GM19035 (cell line): ENCODE measurements around the gene AGPAT4.
"Not testable (repeated sequence)": the region's sequence is repeated elsewhere in the genome, so short reads cannot be mapped to it uniquely, and the experiment has no call there.

ENCODE experiments used
- ATAC-seq: cut with Tn5 transposase; IDR thresholded peaks from one replicate; pipeline ENCODE4 v1.9.1; 2021; ENCODE audit not compliant: unreplicated experiment

Gene AGPAT4

DNA sequence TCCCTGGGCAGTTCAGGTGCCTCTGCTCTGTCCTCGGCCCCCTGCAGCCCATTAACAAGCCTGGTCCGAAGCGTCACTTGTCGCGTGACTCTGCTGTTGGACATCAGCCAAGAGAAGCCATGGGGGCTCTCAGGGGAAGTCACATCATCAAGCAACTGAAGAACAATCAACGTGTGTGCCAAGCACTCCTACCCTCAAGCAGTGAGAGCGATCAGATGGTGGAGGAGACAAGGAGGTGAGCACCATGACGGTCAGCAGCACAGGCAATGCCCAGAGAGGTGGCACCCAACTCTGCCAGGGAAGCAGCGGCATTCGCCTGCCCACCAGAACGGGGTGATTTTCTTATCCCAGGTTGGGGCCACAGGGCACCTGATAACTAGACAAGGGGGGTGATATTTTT, 132.7 kb downstream of the AGPAT4 start:
- ATAC-seq, result no peak

DNA sequence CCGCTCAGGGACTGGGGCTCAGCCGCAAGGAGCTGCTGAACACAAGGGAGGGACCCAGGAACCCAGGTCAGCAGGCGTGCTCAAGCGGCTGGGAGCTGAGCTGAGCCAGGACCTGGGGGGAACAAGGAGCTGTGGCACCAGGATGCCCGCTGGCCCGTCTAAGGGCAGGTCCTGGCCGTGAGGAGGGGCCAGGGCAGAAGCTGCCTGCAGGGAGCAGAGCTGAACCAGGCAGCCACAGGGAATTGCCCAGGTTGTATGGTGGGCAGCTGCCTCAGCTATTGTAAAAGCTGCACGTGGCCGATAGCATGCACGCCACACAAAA, 133.3 kb downstream of the AGPAT4 start:
- ATAC-seq, result no peak

DNA sequence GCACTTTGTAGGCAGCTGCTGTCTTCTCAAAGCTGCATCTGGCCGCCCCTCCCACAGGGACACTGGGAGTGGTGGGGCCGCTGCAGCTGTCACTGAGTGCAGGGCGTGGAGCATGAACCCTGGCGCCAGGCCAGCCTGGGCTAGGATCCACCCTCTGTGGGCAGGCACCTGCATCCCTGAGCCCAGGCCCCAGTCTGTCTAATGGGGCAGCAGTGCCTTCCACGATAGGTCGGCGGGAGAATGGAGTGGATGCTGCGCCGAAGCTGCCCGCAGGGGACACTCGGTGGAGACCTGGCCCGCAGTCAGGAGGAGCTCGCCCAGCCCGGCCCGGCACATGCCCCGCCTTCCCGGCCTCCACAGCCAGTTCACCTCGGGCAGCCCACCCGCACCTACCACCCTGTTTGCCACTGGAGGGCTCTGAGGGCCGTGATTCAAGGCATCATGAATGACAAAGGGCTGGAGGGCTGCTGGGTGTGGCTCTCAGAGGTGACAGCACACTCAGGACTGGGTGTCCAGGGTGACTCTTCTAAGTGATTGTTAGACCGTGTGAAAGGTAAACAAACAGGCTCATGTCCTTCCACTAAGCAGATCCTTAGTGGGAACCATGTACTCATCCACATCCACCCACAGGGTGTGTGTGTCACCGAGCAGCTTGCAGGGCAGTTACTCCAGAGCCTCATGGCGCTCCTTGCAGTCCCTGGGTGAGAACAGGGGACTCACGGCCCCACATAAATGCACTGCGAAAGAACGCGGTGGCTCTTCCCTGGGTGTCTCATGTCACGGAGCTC, 133.9 kb downstream of the AGPAT4 start:
- ATAC-seq, result no peak

DNA sequence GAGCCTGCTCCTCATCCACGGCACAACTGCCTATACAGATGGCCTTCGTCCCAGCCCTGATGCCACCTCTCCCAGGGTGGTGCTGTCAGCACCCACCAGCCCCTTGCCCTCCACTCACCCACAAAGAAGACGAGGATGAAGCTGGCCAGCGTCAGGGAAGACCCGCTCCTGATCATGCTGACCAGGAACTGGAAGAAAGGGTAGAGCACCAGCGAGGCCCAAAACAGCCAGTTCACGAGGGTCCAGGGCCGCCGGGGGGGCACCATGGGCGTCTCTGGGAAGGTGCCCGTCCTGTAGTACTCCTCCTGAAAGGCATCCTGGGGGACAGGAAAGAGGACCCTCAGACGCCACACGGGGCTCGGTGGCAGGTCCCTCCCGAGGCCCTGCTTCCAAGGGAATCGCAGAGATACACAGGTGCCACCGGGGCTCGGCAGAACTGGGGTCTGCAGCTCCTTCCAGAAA, 134.5 kb downstream of the AGPAT4 start:
- ATAC-seq, result no peak

DNA sequence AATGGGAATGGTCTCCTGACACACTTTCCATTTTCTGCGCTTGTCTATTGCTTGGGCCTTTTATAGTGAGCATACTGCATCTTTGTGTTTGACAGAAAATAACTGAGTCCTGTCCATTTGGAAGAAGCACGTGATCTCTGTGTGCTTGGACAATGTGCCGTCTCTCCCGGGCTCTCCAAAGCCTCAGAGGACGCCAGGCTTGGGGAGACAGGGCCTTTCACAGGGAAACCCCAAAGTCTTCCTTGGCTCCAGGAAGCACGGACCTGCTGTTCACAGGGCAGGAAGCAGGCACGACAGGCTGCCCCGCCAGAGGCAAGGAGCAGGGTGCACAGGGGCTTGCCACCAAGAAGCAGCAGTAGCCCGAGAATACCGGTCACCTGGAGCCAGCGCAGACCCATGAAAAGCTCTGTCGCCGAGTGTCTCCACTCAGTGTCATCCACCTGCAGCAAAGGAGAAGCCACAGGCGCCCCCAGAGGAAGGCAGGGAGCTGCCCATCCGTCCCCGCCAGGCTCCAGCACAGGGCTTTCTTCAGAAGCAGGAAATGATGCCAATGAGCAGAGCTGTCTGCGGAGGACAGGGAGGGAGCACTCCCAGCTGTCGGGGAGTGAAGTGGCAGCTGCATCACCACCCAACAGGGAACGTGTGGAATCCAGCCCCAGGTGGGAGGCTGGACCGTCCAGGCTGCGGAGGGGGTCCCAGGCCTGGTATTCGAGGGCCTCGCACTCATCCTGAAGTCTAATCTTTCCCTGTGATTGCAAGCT, 135.1 kb downstream of the AGPAT4 start:
- no peak for ATAC-seq

DNA sequence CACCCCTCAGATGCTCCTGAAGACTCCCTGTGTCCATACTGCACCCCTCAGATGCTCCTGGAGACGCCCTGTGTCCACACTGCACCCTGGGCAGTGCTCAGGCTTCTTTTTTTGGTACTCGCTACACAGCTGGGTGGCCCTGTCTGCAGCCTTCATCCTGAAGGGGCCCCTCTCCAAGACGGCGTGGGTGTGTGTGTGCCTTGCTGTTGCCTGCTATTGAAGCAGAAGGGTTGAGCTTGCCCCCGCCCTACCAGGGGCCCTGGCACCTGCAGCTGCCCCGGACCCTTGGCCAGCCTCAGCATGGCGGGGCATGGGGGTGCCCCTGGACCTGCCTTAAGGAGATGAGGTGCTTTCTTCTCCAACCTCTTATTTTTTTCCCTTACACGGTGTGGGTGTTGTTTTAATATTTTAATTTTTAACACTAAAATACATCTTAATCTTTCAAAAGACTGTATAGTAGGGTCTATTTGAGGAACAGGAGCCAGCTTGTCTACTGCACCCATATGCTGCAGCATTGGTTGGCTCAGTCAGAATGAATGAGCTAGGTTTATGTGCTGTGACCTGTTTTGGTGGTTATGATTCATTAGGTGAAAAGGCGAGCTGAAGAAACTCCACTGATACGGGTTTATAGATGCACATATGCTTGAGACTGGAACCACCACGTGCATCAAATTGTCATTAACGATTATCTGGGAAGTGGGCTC, 135.9 kb downstream of the AGPAT4 start:
- ATAC-seq, result no peak

DNA sequence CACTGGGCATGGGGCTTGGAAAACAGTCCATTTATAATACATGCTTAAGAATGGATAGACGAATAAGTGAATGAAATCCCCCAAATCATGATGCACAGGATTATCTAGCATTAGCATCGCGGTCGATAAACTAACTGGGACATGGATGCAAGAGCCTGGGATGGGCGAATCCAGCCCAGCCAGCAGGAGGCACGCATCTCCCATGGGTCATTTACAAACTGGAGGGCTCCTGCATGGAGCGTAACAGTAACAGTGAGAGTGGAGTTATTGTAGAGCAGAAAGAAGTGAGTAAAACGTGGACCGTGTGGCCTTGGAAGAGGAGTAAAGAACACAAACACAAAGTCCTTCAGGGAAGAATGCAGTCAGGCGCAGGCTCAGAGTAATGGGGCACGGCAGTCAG, 136.5 kb downstream of the AGPAT4 start:
- ATAC-seq, result no peak

DNA sequence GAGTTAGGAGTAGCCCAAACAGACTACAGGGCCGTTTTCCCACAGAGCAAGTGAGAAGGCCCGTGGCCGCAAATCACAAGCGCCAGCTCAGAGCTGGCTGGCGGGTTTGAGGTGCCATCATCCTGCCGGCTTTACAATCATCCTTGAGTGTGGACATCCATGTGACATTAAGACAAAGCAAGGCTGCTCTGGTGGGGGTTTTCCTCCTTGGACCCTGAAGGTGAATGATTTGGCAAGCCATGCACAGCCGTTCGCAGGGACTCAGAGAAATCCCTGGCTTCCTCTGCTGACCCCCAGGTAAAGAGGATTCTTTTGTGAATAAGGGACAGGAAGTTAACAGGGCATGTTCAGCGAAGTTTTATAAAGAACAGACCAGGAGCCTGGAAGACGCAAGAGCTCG, 137.2 kb downstream of the AGPAT4 start:
- ATAC-seq, result no peak

DNA sequence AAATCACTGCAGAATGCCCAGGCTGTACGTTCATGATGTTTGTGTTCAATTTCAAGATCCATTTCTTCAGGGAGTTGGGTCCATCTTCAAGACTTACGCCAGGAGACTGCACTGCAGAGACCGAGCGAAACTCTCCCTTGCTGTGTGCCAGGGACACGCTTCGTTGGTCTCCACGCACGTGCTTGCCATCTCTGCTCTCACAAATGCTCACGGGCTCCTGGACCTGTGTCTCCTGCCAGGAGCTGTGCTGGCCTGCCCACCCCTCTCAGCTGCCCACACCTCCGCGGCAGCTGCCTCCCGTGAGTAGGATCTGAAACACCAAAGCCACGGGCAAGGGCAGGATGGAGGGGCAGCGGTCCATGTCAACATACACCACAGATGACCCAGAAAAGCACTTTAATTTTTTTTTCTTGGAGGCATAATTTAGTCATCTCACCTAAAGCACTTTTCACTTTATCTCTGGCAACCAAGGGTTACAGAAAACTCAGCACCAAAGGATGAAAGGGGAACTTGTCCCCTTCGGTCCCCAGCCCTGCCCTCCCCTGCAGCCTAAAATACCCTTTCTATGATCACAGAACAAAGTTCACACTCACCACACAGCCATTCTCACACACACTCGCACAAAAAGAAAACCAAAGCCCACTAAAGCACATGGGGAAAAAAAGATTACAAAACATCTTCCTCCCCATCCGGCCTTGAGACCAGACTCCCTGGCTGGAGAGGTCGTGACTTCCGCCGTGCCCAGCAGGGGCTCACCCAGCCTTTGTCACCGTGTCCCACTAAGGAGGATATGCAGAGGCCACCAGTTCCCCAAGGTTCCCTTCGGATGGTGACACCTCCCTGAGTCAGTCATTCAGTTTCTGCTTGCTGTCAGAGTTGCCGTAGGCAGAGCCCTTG, 137.9 kb downstream of the AGPAT4 start:
- no peak for ATAC-seq

DNA sequence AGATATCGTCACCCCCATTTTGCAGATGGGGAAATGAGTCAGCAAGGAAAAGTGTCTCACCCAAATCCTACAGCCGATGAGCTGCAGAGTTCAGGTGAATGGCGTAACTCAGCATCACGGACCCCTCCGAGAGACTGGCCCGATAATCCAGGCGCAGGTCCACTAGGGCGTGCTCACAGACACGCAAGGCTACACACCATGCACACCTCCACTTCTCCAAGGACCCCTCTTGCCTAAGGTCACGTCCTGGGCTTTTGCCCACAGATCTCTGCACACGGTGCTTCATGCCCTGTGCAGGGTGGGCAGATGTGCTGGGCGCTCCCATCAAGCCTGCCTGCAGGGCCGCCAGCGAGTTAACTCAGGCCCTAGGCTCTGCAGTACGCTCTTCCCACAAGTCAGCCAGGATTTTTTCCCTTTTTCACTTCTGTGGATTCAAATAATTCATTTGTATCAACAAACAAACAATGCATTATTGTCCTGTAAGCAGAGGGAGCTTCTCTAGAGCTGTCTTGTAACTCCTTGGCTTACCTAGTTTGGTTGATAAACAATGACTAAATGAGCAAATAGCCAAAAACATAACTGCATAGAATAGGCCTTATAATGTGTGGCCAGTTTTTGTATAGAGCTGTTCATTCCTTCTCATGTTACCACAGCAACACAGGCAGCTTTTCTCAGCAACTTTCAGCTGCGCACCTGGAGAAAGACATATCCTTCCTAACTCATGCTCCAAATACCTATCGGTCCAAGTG, 139.1 kb downstream of the AGPAT4 start:
- no peak for ATAC-seq

DNA sequence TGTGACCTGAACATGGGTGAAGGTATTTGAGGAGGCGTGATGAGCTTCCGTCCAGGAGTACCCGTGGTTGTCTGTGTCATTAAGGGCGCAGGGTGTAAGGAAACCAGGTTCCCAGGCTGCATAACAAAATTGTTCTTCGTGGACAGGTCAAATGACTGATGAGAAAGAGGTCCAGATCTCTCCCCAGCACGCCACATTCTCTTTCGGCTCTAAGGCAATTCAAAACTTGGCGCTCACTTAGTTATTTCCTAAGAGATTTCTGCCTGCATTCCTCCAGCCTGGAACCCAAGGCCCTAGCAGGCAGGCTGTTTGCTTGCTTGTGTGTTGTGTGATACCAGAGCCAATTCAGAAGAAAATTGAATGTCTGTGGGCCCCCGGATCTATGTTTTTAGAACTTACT, 139.9 kb downstream of the AGPAT4 start:
- no peak for ATAC-seq

DNA sequence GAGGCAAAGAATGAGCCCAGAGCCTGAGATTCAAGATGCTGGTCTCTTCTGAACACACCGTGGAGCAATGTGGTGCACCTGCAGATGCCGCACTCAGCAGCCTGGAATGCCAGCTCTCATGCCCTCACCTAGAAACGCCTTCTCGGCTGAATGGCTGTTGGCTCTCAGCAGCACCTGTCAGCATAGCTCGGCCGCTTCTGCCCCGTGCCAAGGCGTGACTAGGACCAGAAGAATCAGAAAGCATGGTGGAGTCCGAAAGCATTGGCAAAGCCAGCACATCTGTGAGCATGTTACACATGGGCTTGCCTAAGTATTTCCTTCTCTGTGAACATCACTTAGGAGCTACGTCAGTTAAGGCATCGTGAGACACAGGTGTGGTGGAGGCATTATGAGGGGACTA, 141.5 kb downstream of the AGPAT4 start:
- no peak for ATAC-seq

DNA sequence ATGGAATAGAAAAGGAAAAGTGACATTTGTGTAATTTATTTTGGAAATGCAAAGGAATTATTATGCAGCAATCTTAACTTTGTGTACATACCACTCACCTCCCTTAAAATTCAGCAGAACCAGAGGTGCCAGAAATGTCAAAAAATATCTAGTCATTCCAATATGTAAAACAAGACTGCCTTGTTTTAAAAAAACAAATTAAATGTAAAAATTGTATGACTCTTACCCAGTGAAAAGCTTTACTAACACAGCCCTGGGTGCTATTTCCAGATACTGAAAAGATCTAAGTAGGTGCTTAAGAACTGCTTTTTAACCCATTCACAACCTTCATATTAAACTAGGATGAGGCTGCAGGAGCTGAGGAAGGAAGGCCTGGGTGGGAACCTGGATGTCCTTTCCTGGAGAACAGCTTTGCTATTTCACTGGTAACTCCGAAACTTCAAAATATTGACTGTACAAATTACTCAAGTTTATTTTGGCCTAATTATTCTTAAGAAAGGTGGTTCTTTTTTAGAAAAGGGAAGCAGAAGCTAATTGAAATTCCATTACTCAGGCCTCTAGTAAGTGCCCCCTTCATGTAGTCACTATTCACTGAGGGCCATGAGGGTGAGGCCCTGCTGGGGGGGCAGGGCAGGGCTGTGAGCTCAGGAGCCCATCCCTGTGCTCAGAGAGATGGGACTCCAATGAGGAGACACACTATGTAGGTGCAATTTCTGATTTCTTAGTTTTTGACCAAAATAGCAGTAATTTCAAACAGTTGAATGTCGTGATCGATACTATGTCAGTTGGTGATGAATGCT, 142.7 kb downstream of the AGPAT4 start:
- no peak for ATAC-seq

DNA sequence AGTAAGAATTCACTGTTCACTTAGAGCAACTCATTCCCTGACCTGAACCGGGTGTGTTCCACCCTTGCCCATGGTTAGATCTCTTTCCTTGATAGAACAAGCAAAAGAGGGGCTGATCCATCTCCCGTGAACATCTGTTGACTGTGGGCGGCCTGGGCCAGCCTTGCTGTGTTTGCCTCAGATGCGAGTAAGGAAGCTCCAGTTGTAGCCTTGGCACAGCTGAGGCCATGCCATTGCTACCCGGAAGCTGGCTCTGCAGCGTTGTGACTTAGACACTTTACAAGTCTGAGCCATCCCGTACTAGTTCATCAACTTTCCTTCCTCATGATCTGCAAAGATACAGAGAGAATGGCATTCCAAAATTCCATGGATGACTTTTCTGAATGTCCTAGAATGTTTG, 143.3 kb downstream of the AGPAT4 start:
- ATAC-seq, result no peak

DNA sequence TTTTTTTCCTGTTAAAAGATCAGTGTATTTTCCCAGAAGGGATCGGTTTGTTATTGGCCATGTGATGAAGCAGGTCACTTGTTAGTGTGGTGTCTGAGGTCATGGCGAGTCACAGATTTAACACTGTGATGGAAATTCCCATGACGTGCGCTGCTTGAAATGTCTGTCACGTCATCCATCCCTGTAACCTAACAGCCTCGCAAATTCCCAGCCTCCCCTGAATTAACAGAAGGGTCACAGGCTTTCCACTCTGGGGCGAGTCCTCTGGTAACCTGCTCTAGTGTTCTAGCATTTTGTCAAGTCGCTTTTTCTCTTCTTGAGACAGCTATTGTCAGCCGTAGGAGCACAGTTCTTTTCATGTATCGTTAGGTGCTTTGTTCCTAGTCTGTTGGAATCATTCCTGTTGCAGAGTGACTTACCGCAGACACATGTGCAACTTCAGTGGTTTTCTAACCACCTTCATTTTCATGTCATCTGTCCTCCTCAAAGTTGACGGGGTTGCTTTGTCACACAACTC, 145.1 kb downstream of the AGPAT4 start:
- no peak for ATAC-seq

DNA sequence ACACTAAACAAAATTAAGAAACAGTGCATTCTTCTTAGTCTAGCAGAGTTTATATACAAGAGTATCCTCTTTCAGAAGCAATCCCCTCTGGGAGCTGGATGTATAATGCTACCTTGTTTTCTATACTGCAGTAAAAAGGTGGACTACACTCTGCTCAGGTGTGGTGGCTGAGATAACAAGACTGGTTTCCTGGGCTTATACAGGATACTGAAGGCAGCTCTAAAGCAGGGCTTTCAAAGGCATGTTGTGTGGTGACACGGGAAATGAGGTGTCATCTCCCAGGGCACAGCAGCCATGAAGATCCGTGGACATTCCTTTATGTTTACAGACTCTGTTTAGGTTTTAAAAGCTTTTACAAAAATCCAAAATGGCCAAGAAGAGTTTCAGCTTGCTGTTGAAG, 145.6 kb downstream of the AGPAT4 start:
- ATAC-seq, result no peak

DNA sequence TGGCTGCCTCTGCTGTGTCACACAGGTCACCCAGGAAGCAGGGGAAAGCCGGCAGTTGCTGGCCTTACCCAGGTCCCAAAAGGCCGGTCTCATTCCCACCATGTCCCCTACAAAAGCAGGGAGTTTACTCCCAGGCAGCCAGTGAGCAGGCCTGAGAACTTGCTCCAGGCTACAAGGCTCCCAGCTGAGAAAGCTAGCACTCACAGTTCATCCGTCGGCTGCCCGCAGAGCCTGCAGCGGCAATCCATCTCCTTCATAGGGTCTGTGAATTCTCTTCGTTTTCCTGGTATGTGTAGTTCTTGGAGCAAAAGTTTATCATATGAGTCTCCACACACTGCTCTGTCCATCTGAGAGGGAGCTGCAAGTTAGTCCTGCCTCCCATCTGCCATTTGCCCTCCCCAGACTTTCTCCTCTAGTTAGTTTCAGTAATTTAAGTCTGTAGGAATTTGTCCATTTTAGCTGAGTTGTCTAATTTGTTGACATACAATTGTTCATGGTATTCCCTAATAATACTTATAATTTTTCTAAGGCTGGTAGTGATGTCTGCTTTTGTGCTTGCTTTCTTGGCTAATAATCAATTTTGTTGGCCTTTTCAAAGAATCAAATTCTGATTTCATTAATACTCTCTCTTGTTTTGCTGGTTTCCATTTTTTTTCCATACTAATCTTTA, 146.7 kb downstream of the AGPAT4 start:
- no peak for ATAC-seq

DNA sequence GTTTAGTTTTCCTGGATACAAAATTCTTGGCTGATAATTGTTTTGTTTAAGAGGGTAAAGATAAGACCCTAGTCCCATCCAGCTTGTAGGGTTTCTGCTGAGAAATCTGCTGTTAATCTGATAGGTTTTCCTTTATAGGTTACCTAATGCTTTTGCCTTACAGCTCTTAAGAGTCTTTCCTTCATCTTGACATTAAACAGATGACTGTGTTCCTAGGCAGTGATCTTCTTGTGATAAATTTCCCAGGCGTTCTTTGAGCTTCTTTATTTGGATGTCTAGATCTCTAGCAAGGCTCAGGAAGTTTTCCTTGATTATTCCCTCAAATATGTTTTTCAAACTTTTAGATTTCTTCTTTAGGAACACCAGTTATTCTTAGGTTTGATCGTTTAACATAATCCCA, 148.3 kb downstream of the AGPAT4 start:
- no peak for ATAC-seq

DNA sequence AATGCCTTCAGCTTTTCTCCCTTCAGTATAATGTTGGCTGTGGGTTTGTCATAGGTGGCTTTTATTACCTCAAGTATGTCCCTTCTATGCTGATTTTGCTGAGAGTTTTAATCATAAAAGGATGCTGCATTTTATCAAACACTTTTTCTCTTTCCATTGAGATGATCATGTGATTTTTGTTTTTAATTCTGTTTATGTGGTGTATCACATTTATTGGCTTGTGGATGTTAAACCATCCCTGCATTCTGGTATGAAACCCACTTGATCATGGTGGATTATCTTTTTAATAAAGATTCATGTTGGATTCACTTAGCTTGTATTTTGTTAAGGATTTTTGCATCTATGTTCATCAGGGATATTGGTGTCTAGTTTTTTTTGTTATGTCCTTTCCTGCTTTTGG, 150.5 kb downstream of the AGPAT4 start:
- ATAC-seq, result not testable (repeated sequence)
